Activated T-helper 1 cell treated with anti-CD3 and anti-CD28 coated beads, Interleukin-12 subunit alpha, Interleukin-12 subunit beta, Interleukin-2, Interleukin-4 antibody, amounts not matched to agents 30 ng/mL and 10 ng/mL and 1 ng/mL, durations not matched to agents 14 hours and 24 hours and 36 hours (primary cell): ENCODE results near the gene YJEFN3. TPM values are rescaled to one million over a fixed set of nuclear protein-coding genes. Genes with fewer than 3 reads are reported as not detected.

Source experiments
- DNase-seq: peaks from one replicate; pipeline ENCODE4 v3.0.0; 2021; ENCODE audit warnings: low spot score
- H3K27ac Mint-ChIP-seq: one replicate; pipeline ENCODE4 v1.8.0; 2021; ENCODE audit warnings: mild to moderate bottlenecking, mixed read lengths
- H3K27me3 Mint-ChIP-seq: one replicate; pipeline ENCODE4 v1.8.0; 2022; ENCODE audit warnings: mild to moderate bottlenecking, moderate library complexity, mixed read lengths; ENCODE audit not compliant: insufficient read depth
- H3K36me3 Mint-ChIP-seq: one replicate; pipeline ENCODE4 v1.8.0; 2021; ENCODE audit warnings: low read depth, mixed read lengths
- H3K4me1 Mint-ChIP-seq: one replicate; pipeline ENCODE4 v1.8.0; 2021; ENCODE audit warnings: low read depth, mixed read lengths
- H3K4me3 Mint-ChIP-seq: one replicate; pipeline ENCODE4 v1.8.0; 2021; ENCODE audit warnings: mild to moderate bottlenecking, moderate library complexity, mixed read lengths
- H3K9me3 Mint-ChIP-seq: one replicate; pipeline ENCODE4 v1.8.0; 2021; ENCODE audit warnings: mixed read lengths
- intact Hi-C: fragments of 100-400 bp; cut with micrococcal nuclease; formaldehyde crosslinking; loops from one replicate; pipeline ENCODE4 v1.15.1; 2024
- total RNA-seq: library from RNA; stranded (reverse); gene quantifications from 2 replicates; pipeline ENCODE4 v1.2.3, GENCODE V29; 2022

The YJEFN3 gene
- total RNA-seq, 1 donor from 2014 or later = 13.6 TPM

- intact Hi-C loops = loop anchor here (5.0 kb wide), 1 partner anchor 33 kb away; the partner anchor contains the start of gene PBX4
- peaks cover 56% of the 10 kb centered on the region for H3K4me1 Mint-ChIP-seq
These were observed 55.6 kb downstream of the YJEFN3 start for GRCh38 chr19:19584356-19584755.

More at GRCh38 chr19:19584356-19584755, 55.6 kb downstream of the YJEFN3 start:
- Mint-ChIP-seq H3K4me3 (no peak overlapping the region), H3K27me3 (no peaks in the 10 kb centered on the region), H3K9me3 (no peaks in the 10 kb centered on the region), H3K36me3 (peaks cover 25% of the 10 kb centered on the region), H3K27ac (no peak overlapping the region)
- no peak for DNase-seq

Other genes with a start within 250 kb of the YJEFN3 start
- gene SUGP1, start 208.4 kb upstream of the YJEFN3 start, total RNA-seq = 76.3 and 79.8 TPM in 2 replicates
- 71.4 and 73.4 TPM in 2 replicates for gene MAU2, start 208.1 kb upstream of the YJEFN3 start, total RNA-seq
- 139 and 142 TPM in 2 replicates for gene GATAD2A, start 123.2 kb upstream of the YJEFN3 start, total RNA-seq
- 3.0 and 4.1 TPM in 2 replicates for gene TSSK6, start 13.4 kb upstream of the YJEFN3 start, total RNA-seq
- 408 and 410 TPM in 2 replicates for gene NDUFA13, start 12.7 kb upstream of the YJEFN3 start, total RNA-seq
- gene CILP2, start 9.4 kb downstream of the YJEFN3 start, total RNA-seq = 0.26 and 0.29 TPM in 2 replicates
- gene PBX4, start 89.8 kb downstream of the YJEFN3 start, total RNA-seq = 28.0 and 29.6 TPM in 2 replicates
- gene LPAR2, start 99.3 kb downstream of the YJEFN3 start, total RNA-seq = 25.8 and 27.4 TPM in 2 replicates
- 67.8 and 71.6 TPM in 2 replicates for gene GMIP, start 114.7 kb downstream of the YJEFN3 start, total RNA-seq
- gene ATP13A1, start 134.8 kb downstream of the YJEFN3 start, total RNA-seq = 101 and 104 TPM in 2 replicates
- 48.2 and 54.9 TPM in 2 replicates for gene ZNF101, start 139.9 kb downstream of the YJEFN3 start, total RNA-seq
- 4.3 and 5.1 TPM in 2 replicates for gene ZNF14, start 204.2 kb downstream of the YJEFN3 start, total RNA-seq